WTC11 (cell line): Measurements from ENCODE around the gene VPS33B. TPM values are rescaled to one million over a fixed set of nuclear protein-coding genes. Genes with fewer than 3 reads are reported as not detected.

ENCODE experiments used
- ATAC-seq: fragments of 200-7000 bp; cut with Tn5 transposase; 2 replicates; pipeline ENCODE4 v1.10.0; 2021; ENCODE audit warnings: mild to moderate bottlenecking, moderate library complexity
- CTCF ChIA-PET: fragments of 300-600 bp; sonication (Branson Sonifier 250); formaldehyde crosslinking; loops from one replicate; lab custom pipeline; 2021; ENCODE audit warnings: antibody characterized with exemption; lab: Charles Lee
- POLR2A ChIA-PET: fragments of 350-600 bp; sonication (Branson Sonifier 250); formaldehyde crosslinking; loops from one replicate; lab custom pipeline; 2021; ENCODE audit warnings: antibody characterized with exemption; lab: Charles Lee
- DNase-seq: peaks from one replicate; pipeline ENCODE4 v3.0.0; 2021; ENCODE audit warnings: low spot score
- H3K27ac Mint-ChIP-seq: 2 replicates; pipeline ENCODE4 v1.8.0; 2021; ENCODE audit warnings: mixed read lengths
- H3K27me3 Mint-ChIP-seq: 2 replicates; pipeline ENCODE4 v1.8.0; 2021; ENCODE audit warnings: low read depth, mild to moderate bottlenecking, moderate library complexity, mixed read lengths
- H3K36me3 Mint-ChIP-seq: 2 replicates; pipeline ENCODE4 v1.8.0; 2021; ENCODE audit warnings: mixed read lengths
- H3K4me1 Mint-ChIP-seq: 2 replicates; pipeline ENCODE4 v1.8.0; 2022; ENCODE audit warnings: mixed read lengths
- H3K4me3 Mint-ChIP-seq: 2 replicates; pipeline ENCODE4 v1.8.0; 2021; ENCODE audit warnings: mild to moderate bottlenecking, moderate library complexity, mixed read lengths
- H3K9me3 Mint-ChIP-seq: 2 replicates; pipeline ENCODE4 v1.8.0; 2021; ENCODE audit warnings: mixed read lengths
- EMX1 ChIP-seq: fragments of 250-450 bp; sonication (Bioruptor Pico); IDR thresholded peaks from 2 replicates; pipeline ENCODE4 v1.8.0; 2021; ENCODE audit warnings: mild to moderate bottlenecking
- NR1H2 ChIP-seq: sonication (generic); formaldehyde crosslinking; IDR thresholded peaks from 2 replicates; pipeline ENCODE4 v1.9.0; 2021; ENCODE audit warnings: mild to moderate bottlenecking, moderate library complexity, missing genetic modification reagents
- RELA ChIP-seq: sonication (generic); formaldehyde crosslinking; IDR thresholded peaks from 2 replicates; pipeline ENCODE4 v1.8.1; 2022; ENCODE audit warnings: missing genetic modification reagents, mild to moderate bottlenecking, borderline replicate concordance
- TP53 ChIP-seq: sonication (generic); formaldehyde crosslinking; IDR thresholded peaks from 2 replicates; pipeline ENCODE4 v1.8.1; 2023; ENCODE audit warnings: mild to moderate bottlenecking, missing genetic modification reagents
- ZNF317 ChIP-seq: sonication (generic); formaldehyde crosslinking; IDR thresholded peaks from 2 replicates; pipeline ENCODE4 v1.8.1; 2023; ENCODE audit warnings: low read depth, mild to moderate bottlenecking, moderate library complexity, missing genetic modification reagents, borderline replicate concordance
- total RNA-seq: library from RNA; stranded (reverse); gene quantifications from 3 replicates; pipeline ENCODE4 v1.2.3, GENCODE V29; 2021
- TF ChIP-seq, protein P1 (sequence below): fragments of 250-450 bp; sonication (Bioruptor Pico); IDR thresholded peaks from 2 replicates; pipeline ENCODE4 v1.9.0; 2021; ENCODE audit warnings: mild to moderate bottlenecking
- TF ChIP-seq, protein P2 (sequence below): fragments of 250-450 bp; sonication (Bioruptor Pico); IDR thresholded peaks from 2 replicates; pipeline ENCODE4 v1.9.0; 2021; ENCODE audit warnings: moderate library complexity, mild to moderate bottlenecking, inconsistent platforms, borderline replicate concordance
- TF ChIP-seq, protein P3 (sequence below): sonication (generic); formaldehyde crosslinking; IDR thresholded peaks from 2 replicates; pipeline ENCODE4 v1.8.1; 2022; ENCODE audit warnings: mild to moderate bottlenecking, missing genetic modification reagents, moderate library complexity, borderline replicate concordance
- TF ChIP-seq, protein P4 (sequence below): fragments of 250-450 bp; sonication (Bioruptor Pico); IDR thresholded peaks from 2 replicates; pipeline ENCODE4 v1.8.0; 2021; ENCODE audit warnings: mild to moderate bottlenecking
- TF ChIP-seq, protein P5 (sequence below): sonication (generic); formaldehyde crosslinking; IDR thresholded peaks from 2 replicates; pipeline ENCODE4 v1.8.1; 2022; ENCODE audit warnings: low read depth, missing genetic modification reagents, borderline replicate concordance
- TF ChIP-seq, protein P6 (sequence below): sonication (generic); formaldehyde crosslinking; IDR thresholded peaks from 2 replicates; pipeline ENCODE4 v1.8.1; 2023; ENCODE audit warnings: mild to moderate bottlenecking, missing genetic modification reagents, moderate library complexity
- TF ChIP-seq, protein P7 (sequence below): fragments of 250-450 bp; sonication (Bioruptor Pico); conservative IDR thresholded peaks from 2 replicates; pipeline ENCODE4 v1.9.0; 2021; ENCODE audit warnings: mild to moderate bottlenecking
- TF ChIP-seq, protein P8 (sequence below): fragments of 250-450 bp; sonication (Bioruptor Pico); IDR thresholded peaks from 2 replicates; pipeline ENCODE4 v1.9.0; 2021; ENCODE audit warnings: mild to moderate bottlenecking

Gene VPS33B
- total RNA-seq, 1 experiment from 2014 or later, result 21.1 TPM

DNA sequence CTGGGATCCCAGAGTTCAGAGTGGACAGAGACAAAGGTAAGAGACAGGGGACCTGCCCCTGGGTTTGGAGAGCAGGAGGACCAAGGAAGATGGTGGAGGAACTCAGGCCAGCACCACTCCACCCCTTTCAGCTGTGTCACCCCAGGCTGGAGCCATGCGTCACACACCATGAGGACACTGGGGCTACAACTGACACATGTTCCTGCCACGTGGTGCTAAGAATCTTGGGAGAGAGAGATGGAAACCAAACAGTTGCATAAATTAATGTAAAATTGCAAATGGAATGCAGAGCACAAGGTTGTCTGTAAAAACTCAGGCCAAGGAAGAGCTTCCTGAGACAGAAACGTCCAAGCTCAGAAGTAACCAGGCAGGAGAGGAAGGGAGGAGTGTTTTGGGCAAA lies 22.7 kb upstream of the VPS33B start:
- 0 out of 2 replicates have a peak, but pooled peaks cover 2% of the 10 kb centered on the region for H3K4me1 Mint-ChIP-seq
- H3K36me3 Mint-ChIP-seq, result no peaks in the 10 kb centered on the region
- POLR2A ChIA-PET, result no interaction called here
- no peak overlapping the region for H3K27ac Mint-ChIP-seq
- H3K4me3 Mint-ChIP-seq, result no peak overlapping the region
- CTCF ChIA-PET, result interaction anchor here (1.7 to 4.2 kb wide), 2 partner anchors 11 to 213 kb away, joined by 4 to 23 read pairs; no protein-coding TSS in a partner anchor
- no peaks in the 10 kb centered on the region; the same call in 1 of the 2 replicates for H3K27me3 Mint-ChIP-seq
- DNase-seq (no peak), ATAC-seq (no peak)
- no peaks in the 10 kb centered on the region for H3K9me3 Mint-ChIP-seq
- TF ChIP-seq, protein P1, sequence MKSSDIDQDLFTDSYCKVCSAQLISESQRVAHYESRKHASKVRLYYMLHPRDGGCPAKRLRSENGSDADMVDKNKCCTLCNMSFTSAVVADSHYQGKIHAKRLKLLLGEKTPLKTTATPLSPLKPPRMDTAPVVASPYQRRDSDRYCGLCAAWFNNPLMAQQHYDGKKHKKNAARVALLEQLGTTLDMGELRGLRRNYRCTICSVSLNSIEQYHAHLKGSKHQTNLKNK, result no peak
- TF ChIP-seq ZNF317 (CRISPR knock-in tag), result no peak
- TF ChIP-seq, protein P2, sequence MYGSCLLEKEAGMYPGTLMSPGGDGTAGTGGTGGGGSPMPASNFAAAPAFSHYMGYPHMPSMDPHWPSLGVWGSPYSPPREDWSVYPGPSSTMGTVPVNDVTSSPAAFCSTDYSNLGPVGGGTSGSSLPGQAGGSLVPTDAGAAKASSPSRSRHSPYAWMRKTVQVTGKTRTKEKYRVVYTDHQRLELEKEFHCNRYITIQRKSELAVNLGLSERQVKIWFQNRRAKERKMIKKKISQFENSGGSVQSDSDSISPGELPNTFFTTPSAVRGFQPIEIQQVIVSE (CRISPR knock-in tag), result no peak
- TF ChIP-seq, protein P3, sequence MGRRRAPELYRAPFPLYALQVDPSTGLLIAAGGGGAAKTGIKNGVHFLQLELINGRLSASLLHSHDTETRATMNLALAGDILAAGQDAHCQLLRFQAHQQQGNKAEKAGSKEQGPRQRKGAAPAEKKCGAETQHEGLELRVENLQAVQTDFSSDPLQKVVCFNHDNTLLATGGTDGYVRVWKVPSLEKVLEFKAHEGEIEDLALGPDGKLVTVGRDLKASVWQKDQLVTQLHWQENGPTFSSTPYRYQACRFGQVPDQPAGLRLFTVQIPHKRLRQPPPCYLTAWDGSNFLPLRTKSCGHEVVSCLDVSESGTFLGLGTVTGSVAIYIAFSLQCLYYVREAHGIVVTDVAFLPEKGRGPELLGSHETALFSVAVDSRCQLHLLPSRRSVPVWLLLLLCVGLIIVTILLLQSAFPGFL (CRISPR knock-in tag), result no peak
- TF ChIP-seq, protein P4, sequence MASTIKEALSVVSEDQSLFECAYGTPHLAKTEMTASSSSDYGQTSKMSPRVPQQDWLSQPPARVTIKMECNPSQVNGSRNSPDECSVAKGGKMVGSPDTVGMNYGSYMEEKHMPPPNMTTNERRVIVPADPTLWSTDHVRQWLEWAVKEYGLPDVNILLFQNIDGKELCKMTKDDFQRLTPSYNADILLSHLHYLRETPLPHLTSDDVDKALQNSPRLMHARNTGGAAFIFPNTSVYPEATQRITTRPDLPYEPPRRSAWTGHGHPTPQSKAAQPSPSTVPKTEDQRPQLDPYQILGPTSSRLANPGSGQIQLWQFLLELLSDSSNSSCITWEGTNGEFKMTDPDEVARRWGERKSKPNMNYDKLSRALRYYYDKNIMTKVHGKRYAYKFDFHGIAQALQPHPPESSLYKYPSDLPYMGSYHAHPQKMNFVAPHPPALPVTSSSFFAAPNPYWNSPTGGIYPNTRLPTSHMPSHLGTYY (CRISPR knock-in tag), result no peak
- TF ChIP-seq RELA, result no peak
- TF ChIP-seq EMX1 (CRISPR knock-in tag), result no peak
- TF ChIP-seq, protein P5, sequence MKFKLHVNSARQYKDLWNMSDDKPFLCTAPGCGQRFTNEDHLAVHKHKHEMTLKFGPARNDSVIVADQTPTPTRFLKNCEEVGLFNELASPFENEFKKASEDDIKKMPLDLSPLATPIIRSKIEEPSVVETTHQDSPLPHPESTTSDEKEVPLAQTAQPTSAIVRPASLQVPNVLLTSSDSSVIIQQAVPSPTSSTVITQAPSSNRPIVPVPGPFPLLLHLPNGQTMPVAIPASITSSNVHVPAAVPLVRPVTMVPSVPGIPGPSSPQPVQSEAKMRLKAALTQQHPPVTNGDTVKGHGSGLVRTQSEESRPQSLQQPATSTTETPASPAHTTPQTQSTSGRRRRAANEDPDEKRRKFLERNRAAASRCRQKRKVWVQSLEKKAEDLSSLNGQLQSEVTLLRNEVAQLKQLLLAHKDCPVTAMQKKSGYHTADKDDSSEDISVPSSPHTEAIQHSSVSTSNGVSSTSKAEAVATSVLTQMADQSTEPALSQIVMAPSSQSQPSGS (CRISPR knock-in tag), result no peak
- TF ChIP-seq NR1H2 (CRISPR knock-in tag), result no peak
- no peak for TF ChIP-seq TP53 (CRISPR knock-in tag)
- TF ChIP-seq, protein P6, sequence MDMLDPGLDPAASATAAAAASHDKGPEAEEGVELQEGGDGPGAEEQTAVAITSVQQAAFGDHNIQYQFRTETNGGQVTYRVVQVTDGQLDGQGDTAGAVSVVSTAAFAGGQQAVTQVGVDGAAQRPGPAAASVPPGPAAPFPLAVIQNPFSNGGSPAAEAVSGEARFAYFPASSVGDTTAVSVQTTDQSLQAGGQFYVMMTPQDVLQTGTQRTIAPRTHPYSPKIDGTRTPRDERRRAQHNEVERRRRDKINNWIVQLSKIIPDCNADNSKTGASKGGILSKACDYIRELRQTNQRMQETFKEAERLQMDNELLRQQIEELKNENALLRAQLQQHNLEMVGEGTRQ (CRISPR knock-in tag), result no peak
- TF ChIP-seq, protein P7, sequence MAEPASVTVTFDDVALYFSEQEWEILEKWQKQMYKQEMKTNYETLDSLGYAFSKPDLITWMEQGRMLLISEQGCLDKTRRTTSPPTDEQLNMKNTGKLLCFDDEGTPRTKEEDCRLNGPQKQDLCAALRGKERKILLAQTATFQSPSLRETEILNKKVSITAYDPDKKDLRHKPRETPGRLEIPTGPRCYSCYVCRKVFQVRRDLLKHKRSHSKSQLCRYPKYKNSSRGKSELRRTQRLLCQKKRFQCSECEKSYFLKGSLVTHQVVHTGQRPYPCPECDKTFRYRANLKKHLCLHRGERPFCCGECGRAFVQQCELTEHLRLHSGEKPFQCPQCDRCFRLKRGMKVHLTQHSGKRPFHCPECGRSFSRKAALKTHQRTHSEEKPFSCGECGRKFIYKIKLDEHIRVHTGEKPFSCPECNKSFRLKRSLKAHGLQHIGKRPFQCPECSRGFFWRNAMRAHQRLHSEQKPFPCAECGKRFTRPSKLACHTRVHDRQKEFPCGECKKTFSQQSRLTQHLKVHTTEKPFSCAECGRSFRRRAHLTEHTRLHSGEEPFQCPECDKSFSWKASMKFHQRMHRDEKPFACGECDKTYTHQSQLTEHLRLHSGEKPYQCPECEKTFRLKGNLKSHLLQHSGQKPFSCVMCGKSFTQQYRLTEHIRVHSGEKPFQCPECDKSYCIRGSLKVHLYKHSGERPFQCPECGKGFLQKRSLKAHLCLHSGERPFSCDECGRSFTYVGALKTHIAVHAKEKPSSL (CRISPR knock-in tag), result no peak
- TF ChIP-seq, protein P8, sequence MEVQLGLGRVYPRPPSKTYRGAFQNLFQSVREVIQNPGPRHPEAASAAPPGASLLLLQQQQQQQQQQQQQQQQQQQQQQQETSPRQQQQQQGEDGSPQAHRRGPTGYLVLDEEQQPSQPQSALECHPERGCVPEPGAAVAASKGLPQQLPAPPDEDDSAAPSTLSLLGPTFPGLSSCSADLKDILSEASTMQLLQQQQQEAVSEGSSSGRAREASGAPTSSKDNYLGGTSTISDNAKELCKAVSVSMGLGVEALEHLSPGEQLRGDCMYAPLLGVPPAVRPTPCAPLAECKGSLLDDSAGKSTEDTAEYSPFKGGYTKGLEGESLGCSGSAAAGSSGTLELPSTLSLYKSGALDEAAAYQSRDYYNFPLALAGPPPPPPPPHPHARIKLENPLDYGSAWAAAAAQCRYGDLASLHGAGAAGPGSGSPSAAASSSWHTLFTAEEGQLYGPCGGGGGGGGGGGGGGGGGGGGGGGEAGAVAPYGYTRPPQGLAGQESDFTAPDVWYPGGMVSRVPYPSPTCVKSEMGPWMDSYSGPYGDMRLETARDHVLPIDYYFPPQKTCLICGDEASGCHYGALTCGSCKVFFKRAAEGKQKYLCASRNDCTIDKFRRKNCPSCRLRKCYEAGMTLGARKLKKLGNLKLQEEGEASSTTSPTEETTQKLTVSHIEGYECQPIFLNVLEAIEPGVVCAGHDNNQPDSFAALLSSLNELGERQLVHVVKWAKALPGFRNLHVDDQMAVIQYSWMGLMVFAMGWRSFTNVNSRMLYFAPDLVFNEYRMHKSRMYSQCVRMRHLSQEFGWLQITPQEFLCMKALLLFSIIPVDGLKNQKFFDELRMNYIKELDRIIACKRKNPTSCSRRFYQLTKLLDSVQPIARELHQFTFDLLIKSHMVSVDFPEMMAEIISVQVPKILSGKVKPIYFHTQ (CRISPR knock-in tag), result no peak
